Measurements from ENCODE around the gene TRAF3.

GRCh38 chr14:102955636-102956408 lies 178.6 kb downstream of the TRAF3 start:
- TF ChIP-seq, protein P1, sequence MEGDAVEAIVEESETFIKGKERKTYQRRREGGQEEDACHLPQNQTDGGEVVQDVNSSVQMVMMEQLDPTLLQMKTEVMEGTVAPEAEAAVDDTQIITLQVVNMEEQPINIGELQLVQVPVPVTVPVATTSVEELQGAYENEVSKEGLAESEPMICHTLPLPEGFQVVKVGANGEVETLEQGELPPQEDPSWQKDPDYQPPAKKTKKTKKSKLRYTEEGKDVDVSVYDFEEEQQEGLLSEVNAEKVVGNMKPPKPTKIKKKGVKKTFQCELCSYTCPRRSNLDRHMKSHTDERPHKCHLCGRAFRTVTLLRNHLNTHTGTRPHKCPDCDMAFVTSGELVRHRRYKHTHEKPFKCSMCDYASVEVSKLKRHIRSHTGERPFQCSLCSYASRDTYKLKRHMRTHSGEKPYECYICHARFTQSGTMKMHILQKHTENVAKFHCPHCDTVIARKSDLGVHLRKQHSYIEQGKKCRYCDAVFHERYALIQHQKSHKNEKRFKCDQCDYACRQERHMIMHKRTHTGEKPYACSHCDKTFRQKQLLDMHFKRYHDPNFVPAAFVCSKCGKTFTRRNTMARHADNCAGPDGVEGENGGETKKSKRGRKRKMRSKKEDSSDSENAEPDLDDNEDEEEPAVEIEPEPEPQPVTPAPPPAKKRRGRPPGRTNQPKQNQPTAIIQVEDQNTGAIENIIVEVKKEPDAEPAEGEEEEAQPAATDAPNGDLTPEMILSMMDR (IDR thresholded peaks at IDR 0.05 in 4 of 5, conservative IDR thresholded peaks at IDR 0.05 in 1 of 5): no peak
- TF ChIP-seq POLR2A (IDR thresholded peaks at IDR 0.05): no peak
